HEK293 (cell line): ENCODE measurements around the gene LRCH4.

ENCODE experiments used
- BCL11A ChIP-seq: fragments of 450-650 bp; formaldehyde crosslinking; IDR thresholded peaks from 2 replicates; pipeline ENCODE4 v1.5.1; 2016; ENCODE audit warnings: low read depth, missing biosample characterization, missing genetic modification characterization
- BCL11B ChIP-seq: fragments of 450-650 bp; formaldehyde crosslinking; IDR thresholded peaks from 2 replicates; pipeline ENCODE4 v1.5.1; 2016; ENCODE audit warnings: low read depth, missing biosample characterization, missing genetic modification characterization
- CTCF ChIP-seq: fragments of 450-650 bp; formaldehyde crosslinking; IDR thresholded peaks from 2 replicates; pipeline ENCODE4 v1.5.1; 2016; ENCODE audit warnings: missing biosample characterization, missing genetic modification characterization
- GFI1B ChIP-seq: fragments of 450-650 bp; formaldehyde crosslinking; IDR thresholded peaks from 2 replicates; pipeline ENCODE4 v1.5.1; 2016; ENCODE audit warnings: missing biosample characterization, missing genetic modification characterization
- GLIS1 ChIP-seq: fragments of 450-650 bp; formaldehyde crosslinking; IDR thresholded peaks from 2 replicates; pipeline ENCODE4 v1.5.1; 2016; ENCODE audit warnings: missing biosample characterization, missing genetic modification characterization
- HIC1 ChIP-seq: fragments of 450-650 bp; formaldehyde crosslinking; IDR thresholded peaks from 2 replicates; pipeline ENCODE4 v1.5.1; 2016; ENCODE audit warnings: missing biosample characterization, missing genetic modification characterization
- KLF16 ChIP-seq: fragments of 450-650 bp; formaldehyde crosslinking; IDR thresholded peaks from 2 replicates; pipeline ENCODE4 v1.5.1; 2017; ENCODE audit warnings: missing biosample characterization, missing genetic modification characterization
- KLF7 ChIP-seq: fragments of 450-650 bp; formaldehyde crosslinking; IDR thresholded peaks from 2 replicates; pipeline ENCODE4 v1.5.1; 2016; ENCODE audit warnings: missing biosample characterization, missing genetic modification characterization, borderline replicate concordance
- KLF9 ChIP-seq: fragments of 450-650 bp; formaldehyde crosslinking; IDR thresholded peaks from 2 replicates; pipeline ENCODE4 v1.5.1; 2016; ENCODE audit warnings: missing biosample characterization, missing genetic modification characterization, low read depth
- SETDB1 ChIP-seq: IDR thresholded peaks from one replicate; pipeline ENCODE4 v1.6.1; 2017; ENCODE audit warnings: mild to moderate bottlenecking, low read length, moderate library complexity, mixed read lengths; ENCODE audit not compliant: insufficient read length
- WT1 ChIP-seq: fragments of 450-650 bp; formaldehyde crosslinking; IDR thresholded peaks from 2 replicates; pipeline ENCODE4 v1.5.1; 2016; ENCODE audit warnings: missing biosample characterization, missing genetic modification characterization
- ZBTB26 ChIP-seq: fragments of 450-650 bp; formaldehyde crosslinking; optimal IDR thresholded peaks from 2 replicates; pipeline ENCODE3; 2016; ENCODE audit warnings: missing biosample characterization, mild to moderate bottlenecking, missing genetic modification characterization
- ZNF112 ChIP-seq: fragments of 450-650 bp; formaldehyde crosslinking; IDR thresholded peaks from 2 replicates; pipeline ENCODE4 v1.5.0; 2017; ENCODE audit warnings: missing biosample characterization, missing genetic modification characterization
- ZNF114 ChIP-seq: fragments of 450-650 bp; formaldehyde crosslinking; IDR thresholded peaks from 2 replicates; pipeline ENCODE4 v1.5.0; 2017; ENCODE audit warnings: missing biosample characterization, missing genetic modification characterization
- ZNF121 ChIP-seq: fragments of 450-650 bp; formaldehyde crosslinking; IDR thresholded peaks from 2 replicates; pipeline ENCODE4 v1.5.1; 2016; ENCODE audit warnings: missing biosample characterization, missing genetic modification characterization
- ZNF133 ChIP-seq: fragments of 450-650 bp; formaldehyde crosslinking; IDR thresholded peaks from 2 replicates; pipeline ENCODE4 v1.5.1; 2016; ENCODE audit warnings: missing biosample characterization, missing genetic modification characterization
- ZNF214 ChIP-seq: fragments of 450-650 bp; formaldehyde crosslinking; IDR thresholded peaks from 2 replicates; pipeline ENCODE4 v1.5.1; 2017; ENCODE audit warnings: missing biosample characterization, mild to moderate bottlenecking, missing genetic modification characterization, borderline replicate concordance
- ZNF221 ChIP-seq: fragments of 450-650 bp; formaldehyde crosslinking; IDR thresholded peaks from 2 replicates; pipeline ENCODE4 v1.5.1; 2017; ENCODE audit warnings: missing biosample characterization, missing genetic modification characterization, borderline replicate concordance
- ZNF223 ChIP-seq: fragments of 450-650 bp; formaldehyde crosslinking; IDR thresholded peaks from 2 replicates; pipeline ENCODE4 v1.5.1; 2016; ENCODE audit warnings: missing biosample characterization, missing genetic modification characterization
- ZNF239 ChIP-seq: fragments of 450-650 bp; formaldehyde crosslinking; IDR thresholded peaks from 2 replicates; pipeline ENCODE4 v1.5.1; 2016; ENCODE audit warnings: missing biosample characterization, missing genetic modification characterization
- ZNF26 ChIP-seq: fragments of 450-650 bp; formaldehyde crosslinking; IDR thresholded peaks from 2 replicates; pipeline ENCODE4 v1.5.1; 2016; ENCODE audit warnings: missing biosample characterization, missing genetic modification characterization
- ZNF335 ChIP-seq: fragments of 450-650 bp; formaldehyde crosslinking; conservative IDR thresholded peaks from 2 replicates; pipeline ENCODE4 v1.5.1; 2016; ENCODE audit warnings: missing biosample characterization, missing genetic modification characterization
- ZNF394 ChIP-seq: fragments of 450-650 bp; formaldehyde crosslinking; IDR thresholded peaks from 2 replicates; pipeline ENCODE4 v1.5.1; 2016; ENCODE audit warnings: missing biosample characterization, missing genetic modification characterization, mild to moderate bottlenecking, moderate library complexity, borderline replicate concordance
- ZNF501 ChIP-seq: fragments of 450-650 bp; formaldehyde crosslinking; IDR thresholded peaks from 2 replicates; pipeline ENCODE4 v1.5.1; 2016; ENCODE audit warnings: missing biosample characterization, missing genetic modification characterization
- ZNF530 ChIP-seq: fragments of 450-650 bp; formaldehyde crosslinking; IDR thresholded peaks from 2 replicates; pipeline ENCODE4 v1.5.1; 2016; ENCODE audit warnings: low read depth, missing biosample characterization, missing genetic modification characterization
- ZNF549 ChIP-seq: fragments of 450-650 bp; IDR thresholded peaks from 2 replicates; pipeline ENCODE4 v1.5.1; 2018; ENCODE audit warnings: missing biosample characterization, missing genetic modification characterization, mild to moderate bottlenecking, inconsistent platforms, moderate library complexity
- ZNF561 ChIP-seq: fragments of 450-650 bp; IDR thresholded peaks from 2 replicates; pipeline ENCODE4 v1.5.1; 2018; ENCODE audit warnings: missing biosample characterization, missing genetic modification characterization, borderline replicate concordance
- ZNF580 ChIP-seq: fragments of 450-650 bp; formaldehyde crosslinking; IDR thresholded peaks from 2 replicates; pipeline ENCODE4 v1.5.1; 2016; ENCODE audit warnings: missing biosample characterization, missing genetic modification characterization
- ZNF654 ChIP-seq: fragments of 450-650 bp; formaldehyde crosslinking; IDR thresholded peaks from 2 replicates; pipeline ENCODE4 v1.5.1; 2016; ENCODE audit warnings: low read depth, missing biosample characterization, missing genetic modification characterization
- ZNF677 ChIP-seq: fragments of 450-650 bp; IDR thresholded peaks from 2 replicates; pipeline ENCODE4 v1.5.0; 2018; ENCODE audit warnings: missing biosample characterization, mild to moderate bottlenecking, missing genetic modification characterization, moderate library complexity
- ZNF692 ChIP-seq: fragments of 450-650 bp; formaldehyde crosslinking; IDR thresholded peaks from 2 replicates; pipeline ENCODE4 v1.5.1; 2016; ENCODE audit warnings: missing biosample characterization, missing genetic modification characterization
- ZNF768 ChIP-seq: fragments of 450-650 bp; formaldehyde crosslinking; IDR thresholded peaks from 2 replicates; pipeline ENCODE4 v1.5.1; 2018; ENCODE audit warnings: missing biosample characterization, mild to moderate bottlenecking, missing genetic modification characterization
- ZNF776 ChIP-seq: fragments of 450-650 bp; formaldehyde crosslinking; IDR thresholded peaks from 2 replicates; pipeline ENCODE4 v1.5.0; 2017; ENCODE audit warnings: missing biosample characterization, missing genetic modification characterization, borderline replicate concordance

Gene LRCH4

GRCh38 chr7:100611983-100612729 lies 26.2 kb upstream of the LRCH4 start, which contains the start of gene MOSPD3 (continued):
- TF ChIP-seq ZNF121 (tag by site-specific recombination), result no peak
- peak; percentile 58 for TF ChIP-seq GLIS1 (tag by site-specific recombination)
- TF ChIP-seq ZNF692 (tag by site-specific recombination), result 0 out of 2 replicates have a peak, but pooled peaks have one; percentile 51
- 0 out of 2 replicates have a peak, but pooled peaks have one; percentile 15 for TF ChIP-seq KLF7 (tag by site-specific recombination)
- TF ChIP-seq ZNF776 (tag by site-specific recombination), result no peak
- no peak for TF ChIP-seq ZNF112 (tag by site-specific recombination)
- peak; percentile 37 for TF ChIP-seq ZBTB26
- no peak for TF ChIP-seq CTCF (tag by site-specific recombination)
- peak; percentile 75; the same call in 1 of the 2 replicates for TF ChIP-seq KLF16 (tag by site-specific recombination)
- TF ChIP-seq ZNF549 (tag by site-specific recombination), result no peak
- TF ChIP-seq ZNF654, result no peak
- no peak for TF ChIP-seq GFI1B
- TF ChIP-seq ZNF114 (tag by site-specific recombination), result no peak
- TF ChIP-seq SETDB1, result no peak
- no peak for TF ChIP-seq ZNF221 (tag by site-specific recombination)
- no peak for TF ChIP-seq BCL11B
- TF ChIP-seq ZNF768 (tag by site-specific recombination), result no peak
- no peak for TF ChIP-seq ZNF239 (tag by site-specific recombination)
- no peak; the same call in 1 of the 2 replicates for TF ChIP-seq ZNF561
- TF ChIP-seq ZNF214 (tag by site-specific recombination), result no peak
- no peak for TF ChIP-seq ZNF133 (tag by site-specific recombination)
- peak; percentile 98 for TF ChIP-seq KLF9 (tag by site-specific recombination)
- no peak for TF ChIP-seq ZNF394 (tag by site-specific recombination)
- no peak for TF ChIP-seq ZNF501
- no peak for TF ChIP-seq ZNF530 (tag by site-specific recombination)
- TF ChIP-seq ZNF26, result no peak
- no peak for TF ChIP-seq BCL11A (tag by site-specific recombination)
- no peak for TF ChIP-seq WT1 (tag by site-specific recombination)
- TF ChIP-seq HIC1 (tag by site-specific recombination), result peak; percentile 91
- no peak for TF ChIP-seq ZNF677 (tag by site-specific recombination)
- TF ChIP-seq ZNF223, result no peak
- no peak for TF ChIP-seq ZNF580 (tag by site-specific recombination)
- peak; percentile 98 for TF ChIP-seq ZNF335 (tag by site-specific recombination)
